ENCODE results near the gene PHF13.

The PHF13 gene

GRCh38 chr1:6613361-6614018, at the start of gene PHF13:
Gene PHF13, plus strand, starts transcription at chr1:6613731. Its CDS starts 336 bp downstream, at chr1:6614067.
- DNase-seq (ENCODE audit: low read depth): peak; percentile 98

DNA sequence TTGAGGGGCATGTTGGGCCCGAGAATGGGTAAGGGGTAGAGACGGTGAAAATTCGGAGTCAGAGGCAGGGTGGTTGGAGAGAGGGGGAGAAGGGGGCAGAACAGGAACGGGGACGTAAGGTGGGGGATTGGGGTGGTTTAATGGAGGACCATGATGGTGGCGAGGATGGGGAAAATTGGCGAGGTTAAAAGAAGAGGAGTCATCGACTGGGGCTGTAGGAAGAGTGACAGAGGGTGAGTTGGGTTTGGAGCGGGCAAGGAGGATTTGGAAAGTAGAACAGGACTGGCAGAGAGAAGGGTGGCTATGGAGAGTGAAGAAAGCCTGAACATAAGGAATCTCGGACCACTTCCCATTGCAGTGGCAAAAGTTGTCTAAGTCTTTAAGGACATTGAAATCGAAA, 44.5 kb upstream of the PHF13 start:
- DNase-seq (ENCODE audit: low read depth): no peak

DNA sequence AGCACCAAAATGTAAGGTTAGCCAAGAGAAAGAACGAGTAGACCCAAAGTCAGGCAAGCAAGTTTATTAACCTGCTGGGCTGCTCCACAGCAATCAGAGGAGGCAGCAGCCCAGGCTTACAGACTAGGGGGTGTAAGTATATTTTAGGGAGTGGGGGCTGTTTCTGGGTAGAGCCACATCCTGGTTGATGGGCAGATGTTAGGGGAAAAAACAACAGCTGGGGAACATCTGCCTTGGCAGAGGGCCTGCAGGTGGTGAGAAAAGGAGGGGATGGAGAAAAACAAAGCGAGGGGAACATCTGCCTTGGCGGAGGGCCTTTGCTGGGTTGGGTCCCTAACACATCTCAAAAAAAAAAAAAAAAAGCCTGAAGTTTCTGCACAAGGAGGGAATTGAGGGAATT, 43.4 kb upstream of the PHF13 start:
- no peak for DNase-seq (ENCODE audit: low read depth)

GRCh38 chr1:6570987-6571386, 42.5 kb upstream of the PHF13 start:
- no peak for DNase-seq (ENCODE audit: low read depth)

DNA sequence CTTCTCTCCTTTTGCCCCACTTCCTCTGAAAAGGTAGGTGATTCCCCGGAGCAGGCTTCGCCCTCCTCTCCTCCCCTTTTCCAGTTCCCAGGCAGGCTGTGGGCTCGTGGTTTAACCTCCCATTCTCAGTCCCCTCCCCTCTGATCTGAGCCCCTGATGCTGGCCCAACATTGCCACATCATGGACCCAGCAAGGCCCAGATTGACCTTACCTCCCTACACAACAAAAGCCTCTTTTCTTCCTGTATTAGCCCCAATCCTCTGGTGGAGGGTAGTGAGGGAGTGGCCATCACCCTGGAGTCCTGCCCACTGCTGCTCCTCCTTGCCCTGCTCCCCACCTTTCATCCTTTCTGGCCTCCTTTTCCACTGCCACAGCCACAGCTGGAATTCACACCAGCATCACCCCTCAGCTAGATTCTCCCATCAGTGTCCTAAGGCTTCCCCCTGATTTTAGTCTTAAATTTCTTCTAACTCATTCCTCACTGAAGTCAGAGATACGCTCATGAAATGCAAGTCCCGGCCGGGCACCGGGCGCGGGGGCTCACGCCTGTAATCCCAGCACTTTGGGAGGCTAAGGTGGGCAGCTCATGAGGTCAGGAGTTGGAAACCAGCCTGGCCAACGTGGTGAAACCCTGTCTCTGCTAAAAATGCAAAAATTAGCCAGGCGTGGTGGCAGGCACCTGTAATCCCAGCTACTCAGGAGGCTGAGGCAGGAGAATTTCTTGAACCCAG, 40.7 kb upstream of the PHF13 start:
- no peak for DNase-seq (ENCODE audit: low read depth)

DNA sequence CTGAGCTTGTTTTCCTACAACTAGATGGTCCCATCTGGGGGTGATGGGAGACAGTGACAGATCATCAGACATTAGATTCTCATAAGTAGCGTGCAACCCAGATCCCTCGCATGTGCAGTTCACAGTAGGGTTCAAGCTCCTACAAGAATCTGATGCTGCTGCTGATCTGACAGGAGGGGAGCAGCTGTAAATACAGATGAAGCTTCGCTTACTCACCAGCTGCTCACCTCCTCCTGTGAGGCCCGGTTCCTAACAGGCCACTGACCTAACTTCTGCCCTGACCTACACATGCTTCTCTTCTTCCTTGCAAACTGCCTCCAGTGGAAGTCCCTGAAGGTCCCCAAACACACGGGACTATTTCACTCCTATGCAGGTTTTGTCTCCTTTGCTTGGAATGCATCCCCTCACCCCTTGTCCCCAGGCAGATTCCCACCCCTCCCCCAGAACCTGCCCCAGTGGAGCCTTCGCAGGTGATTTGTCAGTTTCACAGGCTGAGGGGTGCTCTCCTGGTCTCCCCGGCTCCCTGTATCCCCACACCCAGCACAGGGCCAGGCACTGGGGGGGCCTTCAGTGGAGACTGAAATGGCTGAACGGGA, 39.4 kb upstream of the PHF13 start:
- no peak for DNase-seq (ENCODE audit: low read depth)

DNA sequence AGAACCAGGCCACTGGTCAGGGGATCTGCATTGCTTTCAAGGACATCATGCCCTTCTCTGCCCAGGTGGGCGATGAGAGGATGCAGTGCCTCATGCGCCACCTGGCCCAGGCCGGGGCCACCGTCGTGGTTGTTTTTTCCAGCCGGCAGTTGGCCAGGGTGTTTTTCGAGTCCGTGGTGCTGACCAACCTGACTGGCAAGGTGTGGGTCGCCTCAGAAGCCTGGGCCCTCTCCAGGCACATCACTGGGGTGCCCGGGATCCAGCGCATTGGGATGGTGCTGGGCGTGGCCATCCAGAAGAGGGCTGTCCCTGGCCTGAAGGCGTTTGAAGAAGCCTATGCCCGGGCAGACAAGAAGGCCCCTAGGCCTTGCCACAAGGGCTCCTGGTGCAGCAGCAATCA, 38.7 kb upstream of the PHF13 start:
- no peak for DNase-seq (ENCODE audit: low read depth)

DNA sequence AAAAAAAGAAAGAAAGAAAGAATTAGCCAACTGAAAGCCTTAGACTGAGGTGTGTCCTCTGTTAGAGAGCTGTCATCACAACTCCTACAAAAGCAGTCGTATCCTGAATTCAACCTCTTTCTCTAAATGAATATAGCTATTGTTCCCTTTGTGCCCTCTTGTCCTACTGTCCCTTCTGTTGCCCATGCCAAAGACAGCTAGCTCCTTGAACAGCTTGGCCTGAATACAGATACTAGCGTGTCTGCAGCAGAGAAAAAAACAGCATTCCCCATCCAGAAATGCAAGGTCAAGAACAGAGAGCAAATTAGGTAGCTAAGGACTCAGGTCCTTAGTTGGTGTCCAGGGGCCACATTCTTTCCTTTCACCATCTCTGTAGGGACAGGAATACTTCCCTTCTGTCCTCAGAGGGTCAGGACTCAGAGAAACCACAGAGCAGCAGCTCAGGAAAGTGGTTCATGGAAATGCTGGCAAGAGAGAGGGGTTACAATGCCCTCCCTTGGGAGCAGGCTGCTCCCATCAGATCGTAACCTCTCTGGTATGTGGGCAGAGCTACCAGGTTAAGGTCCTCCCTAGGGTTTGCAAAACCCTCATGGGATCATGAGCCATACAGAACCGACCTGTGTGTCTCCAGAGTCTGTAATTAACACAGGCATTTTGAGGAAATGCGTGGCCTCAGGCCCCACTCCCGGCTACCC, 35.6 kb upstream of the PHF13 start:
- DNase-seq (ENCODE audit: low read depth): no peak

GRCh38 chr1:6578624-6579373, 34.7 kb upstream of the PHF13 start:
- no peak for DNase-seq (ENCODE audit: low read depth)

- peak; percentile 95 for DNase-seq (ENCODE audit: low read depth)
These were observed 34.0 kb upstream of the PHF13 start, which contains the start of gene ZBTB48 for GRCh38 chr1:6579374-6580118. Gene ZBTB48, plus strand, starts transcription at chr1:6579994. Its CDS starts 616 bp downstream, at chr1:6580610.

DNA sequence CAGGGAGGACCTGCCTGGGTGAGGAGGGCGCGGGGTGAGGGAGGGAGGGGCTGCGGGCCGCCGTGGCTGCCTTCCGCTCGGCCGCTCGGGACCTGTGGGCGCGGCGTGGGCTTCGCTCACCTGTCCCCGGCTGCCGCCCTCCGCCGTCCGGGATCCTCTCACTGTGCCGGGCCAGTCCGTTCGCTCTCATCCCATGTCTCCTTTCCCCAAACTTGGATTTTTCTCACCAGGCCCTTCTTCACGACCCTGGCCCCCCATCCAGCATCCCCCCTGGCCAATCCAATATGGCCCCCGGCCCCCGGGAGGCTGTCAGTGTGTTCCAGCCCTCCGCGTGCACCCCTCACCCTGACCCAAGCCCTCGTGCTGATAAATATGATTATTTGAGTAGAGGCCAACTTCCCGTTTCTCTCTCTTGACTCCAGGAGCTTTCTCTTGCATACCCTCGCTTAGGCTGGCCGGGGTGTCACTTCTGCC, 33.4 kb upstream of the PHF13 start:
- no peak for DNase-seq (ENCODE audit: low read depth)

DNA sequence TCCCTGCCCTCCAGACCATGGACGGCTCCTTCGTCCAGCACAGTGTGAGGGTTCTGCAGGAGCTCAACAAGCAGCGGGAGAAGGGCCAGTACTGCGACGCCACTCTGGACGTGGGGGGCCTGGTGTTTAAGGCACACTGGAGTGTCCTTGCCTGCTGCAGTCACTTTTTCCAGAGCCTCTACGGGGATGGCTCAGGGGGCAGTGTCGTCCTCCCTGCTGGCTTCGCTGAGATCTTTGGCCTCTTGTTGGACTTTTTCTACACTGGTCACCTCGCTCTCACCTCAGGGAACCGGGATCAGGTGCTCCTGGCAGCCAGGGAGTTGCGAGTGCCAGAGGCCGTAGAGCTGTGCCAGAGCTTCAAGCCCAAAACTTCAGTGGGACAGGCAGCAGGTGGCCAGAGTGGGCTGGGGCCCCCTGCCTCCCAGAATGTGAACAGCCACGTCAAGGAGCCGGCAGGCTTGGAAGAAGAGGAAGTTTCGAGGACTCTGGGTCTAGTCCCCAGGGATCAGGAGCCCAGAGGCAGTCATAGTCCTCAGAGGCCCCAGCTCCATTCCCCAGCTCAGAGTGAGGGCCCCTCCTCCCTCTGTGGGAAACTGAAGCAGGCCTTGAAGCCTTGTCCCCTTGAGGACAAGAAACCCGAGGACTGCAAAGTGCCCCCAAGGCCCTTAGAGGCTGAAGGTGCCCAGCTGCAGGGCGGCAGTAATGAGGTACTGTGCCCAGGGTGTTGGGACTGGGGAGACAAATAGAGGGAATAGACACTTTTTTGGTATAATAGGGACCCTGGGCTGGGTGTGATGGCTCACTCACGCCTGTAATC, 32.7 kb upstream of the PHF13 start:
- no peak for DNase-seq (ENCODE audit: low read depth)

GRCh38 chr1:6581561-6582305, 31.8 kb upstream of the PHF13 start:
- no peak for DNase-seq (ENCODE audit: low read depth)

- DNase-seq (ENCODE audit: low read depth): no peak
These were observed 31.2 kb upstream of the PHF13 start for GRCh38 chr1:6582370-6582769.

- no peak for DNase-seq (ENCODE audit: low read depth)
These were observed 29.1 kb upstream of the PHF13 start for GRCh38 chr1:6584126-6585080.

DNA sequence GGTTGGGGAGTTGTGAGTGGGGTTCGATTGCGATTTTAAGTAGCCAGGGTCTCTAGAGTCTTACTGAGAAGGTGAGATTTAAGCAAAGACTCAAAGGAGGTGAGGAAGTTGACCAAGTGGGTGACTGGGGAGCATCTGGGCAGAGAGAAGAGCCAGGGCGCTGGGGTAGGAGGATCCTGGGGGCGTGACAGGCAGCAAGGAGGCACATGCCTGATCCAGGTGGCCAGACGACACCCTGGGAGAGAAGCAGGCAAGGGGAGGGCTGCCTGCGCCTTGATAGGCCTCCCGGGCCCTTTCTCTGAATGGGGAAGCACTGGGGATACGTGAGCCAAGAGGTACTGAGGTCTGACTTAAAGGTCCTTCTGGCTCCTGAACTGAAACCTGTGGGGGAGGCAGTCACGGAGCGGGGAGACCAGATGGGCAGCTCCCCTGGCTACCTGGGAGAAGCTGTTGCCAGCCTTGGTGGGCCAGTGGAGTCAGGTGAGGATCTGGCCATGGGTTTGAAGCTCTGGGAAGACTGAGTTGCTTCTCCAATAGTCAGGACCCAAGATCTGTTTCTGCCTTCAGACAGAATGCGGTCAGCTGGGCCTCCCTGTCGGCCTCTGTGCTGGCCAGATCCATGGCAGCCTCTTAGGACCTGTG, 28.3 kb upstream of the PHF13 start:
- DNase-seq (ENCODE audit: low read depth): no peak

- DNase-seq (ENCODE audit: low read depth): no peak
These were observed 27.7 kb upstream of the PHF13 start for GRCh38 chr1:6585841-6586240.

DNA sequence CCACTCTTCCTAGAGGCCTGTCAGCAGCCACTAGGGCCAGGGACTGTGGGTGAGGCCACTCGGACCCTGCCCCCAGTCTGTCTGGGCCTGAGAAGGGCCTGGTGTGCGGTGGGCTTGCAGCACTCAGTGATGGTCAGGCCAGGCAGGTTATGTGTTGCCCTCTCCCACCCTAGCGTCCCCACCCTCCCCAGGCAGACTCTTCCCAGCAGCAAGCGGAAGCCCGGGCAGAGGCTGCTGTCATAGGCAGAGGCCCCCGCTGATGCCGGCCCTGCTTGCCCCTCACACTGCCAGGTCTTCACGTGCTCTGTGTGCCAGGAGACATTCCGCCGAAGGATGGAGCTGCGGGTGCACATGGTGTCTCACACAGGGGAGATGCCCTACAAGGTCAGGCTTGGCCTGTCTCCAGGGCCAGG, 27.1 kb upstream of the PHF13 start:
- no peak for DNase-seq (ENCODE audit: low read depth)

Measured in fibroblast of the conjunctiva (primary cell).